B cell (primary cell): ENCODE data around the gene EPHB3.

Experiments
- CTCF ChIP-seq: fragments of 200-600 bp; IDR thresholded peaks from one replicate; pipeline ENCODE4 v1.8.0; 2022; ENCODE audit warnings: antibody characterized with exemption, mild to moderate bottlenecking
- EZH2 ChIP-seq: IDR thresholded peaks from 2 replicates; pipeline ENCODE4 v1.6.1; 2012; ENCODE audit warnings: borderline replicate concordance, low read depth, mild to moderate bottlenecking, moderate library complexity, low read length; ENCODE audit not compliant: insufficient read depth, poor library complexity, severe bottlenecking

- TF ChIP-seq CTCF (no peak), EZH2 (no peak)
These were observed 34.1 kb downstream of the EPHB3 start for GRCh38 chr3:184595726-184596125.
